ENCODE results near the gene CCDC97.
A peak's percentile ranks its signal among the peaks of the same experiment; 100 is the strongest.

CCDC97 gene

GRCh38 chr19:41264581-41265394, 45.2 kb upstream of the CCDC97 start:
- TF ChIP-seq CTCF (IDR thresholded peaks at IDR 0.05) = no peak
- Histone ChIP-seq H3K4me1 (ENCODE audit: control insufficient read depth in 1 of 2, insufficient read depth in 1 of 2, low read depth in 1 of 2, low read length in 1 of 2) (peaks cover 33 to 36% of the 10 kb centered on the region in 2 experiments), H3K36me3 (peaks cover 20% of the 10 kb centered on the region), H3K4me3 (ENCODE audit: low read depth in 1 of 2, low read length in 1 of 2) (peak overlapping the region; percentile 76 to 89), H3K27me3 (peaks cover 8% of the 10 kb centered on the region), H3K27ac (peak overlapping the region; percentile 98), H3K9me3 (no peaks in the 10 kb centered on the region)

- TF ChIP-seq CTCF (IDR thresholded peaks at IDR 0.05) = no peak
- Histone ChIP-seq H3K9me3 (no peaks in the 10 kb centered on the region), H3K27me3 (peaks cover 8% of the 10 kb centered on the region), H3K4me3 (ENCODE audit: low read depth in 1 of 2, low read length in 1 of 2) (peak overlapping the region; percentile 76 to 89), H3K4me1 (ENCODE audit: control insufficient read depth in 1 of 2, insufficient read depth in 1 of 2, low read depth in 1 of 2, low read length in 1 of 2) (peaks cover 33 to 36% of the 10 kb centered on the region in 2 experiments), H3K36me3 (peaks cover 28% of the 10 kb centered on the region), H3K27ac (peak overlapping the region; percentile 98)
Measured at GRCh38 chr19:41265395-41266153, 44.4 kb upstream of the CCDC97 start.

- H3K27me3 ChIP-seq = no peaks in the 10 kb centered on the region
- peaks cover 63% of the 10 kb centered on the region for H3K36me3 ChIP-seq
- H3K9me3 ChIP-seq = no peaks in the 10 kb centered on the region
- H3K4me3 ChIP-seq (ENCODE audit: low read depth in 1 of 2, low read length in 1 of 2) = no peak overlapping the region
- H3K27ac ChIP-seq = no peak overlapping the region
- no peak for TF ChIP-seq CTCF (IDR thresholded peaks at IDR 0.05)
- peaks cover 16 to 18% of the 10 kb centered on the region in 2 experiments for H3K4me1 ChIP-seq (ENCODE audit: control insufficient read depth in 1 of 2, insufficient read depth in 1 of 2, low read depth in 1 of 2, low read length in 1 of 2)
Measured at GRCh38 chr19:41269055-41269454, 40.9 kb upstream of the CCDC97 start.

- Histone ChIP-seq H3K36me3 (peaks cover 68% of the 10 kb centered on the region), H3K4me1 (ENCODE audit: control insufficient read depth in 1 of 2, insufficient read depth in 1 of 2, low read depth in 1 of 2, low read length in 1 of 2) (peaks cover 16 to 18% of the 10 kb centered on the region in 2 experiments), H3K27ac (no peak overlapping the region), H3K4me3 (ENCODE audit: low read depth in 1 of 2, low read length in 1 of 2) (no peak overlapping the region), H3K9me3 (no peaks in the 10 kb centered on the region), H3K27me3 (no peaks in the 10 kb centered on the region)
- no peak for TF ChIP-seq CTCF (IDR thresholded peaks at IDR 0.05)
Measured at GRCh38 chr19:41269571-41269970, 40.4 kb upstream of the CCDC97 start.

- H3K27me3 ChIP-seq = no peaks in the 10 kb centered on the region
- H3K27ac ChIP-seq = no peak overlapping the region
- peaks cover 13 to 15% of the 10 kb centered on the region in 2 experiments for H3K4me1 ChIP-seq (ENCODE audit: control insufficient read depth in 1 of 2, insufficient read depth in 1 of 2, low read depth in 1 of 2, low read length in 1 of 2)
- no peak for TF ChIP-seq CTCF (IDR thresholded peaks at IDR 0.05)
- H3K9me3 ChIP-seq = no peaks in the 10 kb centered on the region
- H3K36me3 ChIP-seq = peaks cover 100% of the 10 kb centered on the region
- H3K4me3 ChIP-seq (ENCODE audit: low read depth in 1 of 2, low read length in 1 of 2) = no peak overlapping the region
Measured at GRCh38 chr19:41273076-41273475, 36.9 kb upstream of the CCDC97 start.
